ENCODE data around the gene TAF4.

Gene TAF4

DNA sequence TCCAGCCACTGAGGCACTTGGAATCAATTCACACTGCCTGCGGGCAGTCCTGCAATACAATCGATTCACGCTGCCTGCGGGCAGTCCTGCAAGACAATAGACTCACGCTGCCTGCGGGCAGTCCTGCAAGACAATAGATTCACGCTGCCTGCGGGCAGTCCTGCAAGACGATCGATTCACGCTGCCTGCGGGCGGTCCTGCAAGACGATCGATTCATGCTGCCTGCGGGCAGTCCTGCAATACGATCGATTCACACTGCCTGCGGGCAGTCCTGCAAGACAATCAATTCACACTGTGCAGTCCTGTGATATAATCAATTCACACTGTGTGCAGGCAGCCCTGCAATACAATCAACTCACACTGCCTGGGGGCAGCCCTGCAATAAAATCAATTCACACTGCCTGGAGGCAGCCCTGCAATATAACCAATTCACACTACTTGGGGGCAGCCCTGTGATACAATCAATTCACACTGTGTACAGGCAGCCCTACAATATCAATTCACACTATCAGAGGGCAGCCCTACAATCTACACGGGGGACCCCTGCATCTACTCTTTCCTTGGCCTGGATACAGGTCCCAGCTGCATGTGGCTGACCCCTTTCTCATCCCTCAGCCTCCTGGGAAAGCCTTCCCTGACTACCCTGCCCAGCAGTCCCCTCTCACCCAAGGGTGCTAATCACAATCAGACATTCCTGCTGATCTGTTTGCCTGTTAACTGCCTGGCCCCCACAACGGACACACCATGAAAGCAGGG is 10.4 kb downstream of the TAF4 start:
- H3K4me3 ChIP-seq (ENCODE audit: low read depth, low read length): no peak overlapping the region
- TF ChIP-seq, protein P1, sequence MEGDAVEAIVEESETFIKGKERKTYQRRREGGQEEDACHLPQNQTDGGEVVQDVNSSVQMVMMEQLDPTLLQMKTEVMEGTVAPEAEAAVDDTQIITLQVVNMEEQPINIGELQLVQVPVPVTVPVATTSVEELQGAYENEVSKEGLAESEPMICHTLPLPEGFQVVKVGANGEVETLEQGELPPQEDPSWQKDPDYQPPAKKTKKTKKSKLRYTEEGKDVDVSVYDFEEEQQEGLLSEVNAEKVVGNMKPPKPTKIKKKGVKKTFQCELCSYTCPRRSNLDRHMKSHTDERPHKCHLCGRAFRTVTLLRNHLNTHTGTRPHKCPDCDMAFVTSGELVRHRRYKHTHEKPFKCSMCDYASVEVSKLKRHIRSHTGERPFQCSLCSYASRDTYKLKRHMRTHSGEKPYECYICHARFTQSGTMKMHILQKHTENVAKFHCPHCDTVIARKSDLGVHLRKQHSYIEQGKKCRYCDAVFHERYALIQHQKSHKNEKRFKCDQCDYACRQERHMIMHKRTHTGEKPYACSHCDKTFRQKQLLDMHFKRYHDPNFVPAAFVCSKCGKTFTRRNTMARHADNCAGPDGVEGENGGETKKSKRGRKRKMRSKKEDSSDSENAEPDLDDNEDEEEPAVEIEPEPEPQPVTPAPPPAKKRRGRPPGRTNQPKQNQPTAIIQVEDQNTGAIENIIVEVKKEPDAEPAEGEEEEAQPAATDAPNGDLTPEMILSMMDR (conservative IDR thresholded peaks at IDR 0.05; ENCODE audit: low read depth, low read length): no peak
- DNase-seq (ENCODE audit: low read depth): no peak

GRCh38 chr20:62054451-62054953 is 11.2 kb downstream of the TAF4 start:
- H3K4me3 ChIP-seq (ENCODE audit: low read depth, low read length): no peak overlapping the region
- TF ChIP-seq, protein P1 (conservative IDR thresholded peaks at IDR 0.05; ENCODE audit: low read depth, low read length): no peak
- no peak for DNase-seq (ENCODE audit: low read depth)

DNA sequence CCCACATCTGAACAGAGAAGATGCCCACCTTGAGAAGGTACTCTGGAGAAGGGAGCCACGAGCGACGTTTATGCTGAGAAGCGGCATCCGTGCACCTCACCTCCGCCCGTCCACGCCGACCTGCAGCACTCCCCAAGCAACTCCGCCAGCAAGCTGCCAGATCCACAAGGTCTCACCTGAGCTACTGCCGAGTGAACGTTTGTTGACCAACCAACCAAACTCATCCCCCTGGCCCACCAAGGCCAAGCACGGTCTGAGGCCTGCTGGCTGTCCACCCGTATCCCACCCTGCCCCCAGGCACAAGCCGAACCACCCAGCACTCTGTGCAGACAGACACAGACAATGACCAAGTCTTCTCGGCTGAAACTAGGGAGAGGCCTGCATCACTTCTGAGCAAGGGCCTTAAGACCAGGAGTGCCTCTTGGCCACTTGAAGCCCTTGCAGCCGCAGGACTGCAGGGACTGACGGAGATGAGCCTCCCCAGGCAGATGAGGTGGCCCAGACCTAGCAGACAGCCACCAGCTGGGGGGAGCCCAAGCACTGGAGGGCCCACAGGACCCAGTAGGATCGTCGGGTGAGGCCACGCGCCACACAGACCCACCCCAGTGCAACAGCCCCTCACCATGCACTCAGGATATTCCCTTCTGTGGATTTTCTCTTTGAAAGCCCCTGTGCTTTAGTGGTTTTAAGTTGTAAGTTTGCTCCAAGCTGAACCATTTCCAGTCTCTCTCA is 12.1 kb downstream of the TAF4 start:
- DNase-seq (ENCODE audit: low read depth): no peak
- no peak overlapping the region for H3K4me3 ChIP-seq (ENCODE audit: low read depth, low read length)
- TF ChIP-seq, protein P1 (conservative IDR thresholded peaks at IDR 0.05; ENCODE audit: low read depth, low read length): no peak

GRCh38 chr20:62052842-62053464 is 12.7 kb downstream of the TAF4 start:
- no peak for DNase-seq (ENCODE audit: low read depth)
- H3K4me3 ChIP-seq (ENCODE audit: low read depth, low read length): no peak overlapping the region
- TF ChIP-seq, protein P1 (conservative IDR thresholded peaks at IDR 0.05; ENCODE audit: low read depth, low read length): no peak

DNA sequence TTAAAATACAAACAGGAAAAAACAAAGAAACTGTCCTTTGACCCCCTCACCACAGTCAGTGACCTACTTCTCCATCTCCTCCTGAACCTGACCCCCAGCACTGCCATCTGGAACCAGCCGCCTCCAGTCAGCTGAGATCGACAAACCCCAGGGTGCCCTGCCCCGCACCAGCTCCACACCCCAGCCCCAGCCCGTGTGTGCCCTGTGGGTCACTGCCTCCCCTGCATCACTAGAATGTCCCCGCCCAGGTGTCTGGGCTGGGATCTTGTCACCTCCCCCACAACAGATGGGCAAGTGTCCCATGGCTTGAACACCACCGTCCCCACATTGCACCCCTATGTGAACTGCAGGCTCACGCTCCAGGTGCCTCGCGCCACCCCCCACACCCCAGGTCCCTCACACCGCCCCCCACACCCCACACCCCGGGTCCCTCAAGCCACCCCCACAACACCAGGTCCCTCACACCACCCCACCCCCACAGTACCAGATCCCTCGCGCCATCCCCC is 13.3 kb downstream of the TAF4 start:
- TF ChIP-seq, protein P1 (conservative IDR thresholded peaks at IDR 0.05; ENCODE audit: low read depth, low read length): no peak
- DNase-seq (ENCODE audit: low read depth): no peak
- H3K4me3 ChIP-seq (ENCODE audit: low read depth, low read length): no peak overlapping the region

GRCh38 chr20:62051546-62052255 is 14.0 kb downstream of the TAF4 start:
- TF ChIP-seq, protein P1 (conservative IDR thresholded peaks at IDR 0.05; ENCODE audit: low read depth, low read length): no peak
- H3K4me3 ChIP-seq (ENCODE audit: low read depth, low read length): no peak overlapping the region
- no peak for DNase-seq (ENCODE audit: low read depth)

Data from choroid plexus epithelial cell (primary cell).